Right forelimb (tissue), 1 donor: ENCODE measurements around the gene CRK.

Experiments used
- DNase-seq: peaks from one replicate; pipeline ENCODE4 v3.0.0-alpha.2; 2018

The CRK gene

DNA sequence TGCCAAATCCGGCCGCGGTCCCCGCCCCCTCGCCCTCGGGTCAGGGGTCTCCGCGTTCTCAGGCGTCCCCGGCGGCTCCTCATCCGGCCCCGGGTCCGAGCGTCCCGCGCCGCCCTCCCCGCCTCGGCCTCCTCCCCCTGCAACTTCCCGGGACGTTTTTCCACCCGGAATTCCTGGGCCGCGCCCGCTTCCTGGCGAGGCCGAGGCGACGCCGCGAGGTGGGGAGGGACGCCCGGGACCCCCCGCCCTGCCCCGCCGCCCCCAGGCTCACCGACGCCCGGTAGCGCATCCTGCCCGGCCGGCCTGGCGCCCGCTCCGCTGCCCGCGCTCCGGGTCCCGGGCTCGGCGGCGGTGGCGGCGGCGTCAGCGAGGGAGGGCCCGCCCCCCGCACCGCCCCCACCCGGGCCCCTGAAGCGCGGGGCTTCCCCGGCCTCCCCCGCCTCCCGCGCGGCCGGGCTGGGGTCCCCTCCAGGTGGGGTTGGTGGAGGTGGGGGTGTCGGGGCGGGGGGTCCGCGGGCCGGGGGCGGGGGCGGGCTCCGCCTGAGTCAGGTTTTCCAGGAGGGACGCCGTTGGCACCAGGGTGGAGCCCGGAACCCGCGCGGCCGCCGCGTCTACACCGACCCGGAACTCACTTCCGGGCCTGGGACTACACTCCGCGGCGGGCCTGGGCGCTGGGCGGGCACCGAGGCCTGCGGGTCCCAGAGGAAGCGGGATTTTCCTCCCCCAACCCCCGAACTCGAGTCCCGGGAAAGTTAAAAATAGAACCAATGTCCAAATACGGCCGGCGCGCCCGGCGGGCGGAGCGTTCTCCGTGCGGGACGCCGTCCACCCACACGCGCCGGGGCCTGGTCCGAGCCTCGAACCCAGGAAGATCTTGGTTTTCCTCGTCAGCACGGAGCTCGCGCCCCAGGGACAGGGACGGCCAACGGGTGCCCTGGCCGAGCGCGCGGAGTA lies 29.7 kb upstream of the CRK start:
- DNase-seq = peak; percentile 84

DNA sequence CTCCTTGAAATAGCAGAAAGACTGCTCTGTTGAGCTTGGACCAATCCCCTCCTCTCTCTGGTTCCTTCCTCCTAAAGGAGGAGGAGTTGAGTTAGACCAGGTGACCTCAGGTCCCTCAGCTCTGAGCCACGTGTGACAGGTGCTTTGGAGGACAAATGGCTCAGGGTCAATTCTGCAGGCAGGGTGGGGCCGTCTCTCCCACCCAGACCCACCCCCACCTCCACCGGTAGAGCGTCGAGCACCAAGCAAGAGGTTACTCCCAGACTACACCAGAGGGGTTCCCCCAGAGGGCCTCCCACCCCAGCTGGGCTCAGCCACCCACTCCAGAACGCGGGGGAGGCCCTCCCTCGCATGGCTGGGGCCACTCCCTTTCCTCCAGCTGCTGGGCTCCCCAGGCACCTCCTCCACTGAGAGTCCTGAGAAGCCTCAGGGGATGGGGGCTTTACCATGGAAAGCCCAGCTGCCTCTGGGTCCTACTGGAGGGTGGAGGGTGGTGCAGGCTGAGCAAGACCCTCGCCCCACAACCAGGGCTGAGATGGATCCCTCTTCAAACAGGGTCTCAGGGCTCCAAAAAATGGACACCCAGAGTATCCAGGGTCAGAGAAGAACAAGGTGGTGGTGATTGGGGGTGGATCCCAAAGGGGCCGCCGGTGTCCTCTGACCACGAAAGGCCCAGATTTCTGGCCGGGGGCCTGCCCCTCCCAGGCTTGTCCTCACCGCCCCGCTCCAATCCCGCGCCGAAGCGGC lies 28.8 kb upstream of the CRK start:
- peak; percentile 67 for DNase-seq

DNA sequence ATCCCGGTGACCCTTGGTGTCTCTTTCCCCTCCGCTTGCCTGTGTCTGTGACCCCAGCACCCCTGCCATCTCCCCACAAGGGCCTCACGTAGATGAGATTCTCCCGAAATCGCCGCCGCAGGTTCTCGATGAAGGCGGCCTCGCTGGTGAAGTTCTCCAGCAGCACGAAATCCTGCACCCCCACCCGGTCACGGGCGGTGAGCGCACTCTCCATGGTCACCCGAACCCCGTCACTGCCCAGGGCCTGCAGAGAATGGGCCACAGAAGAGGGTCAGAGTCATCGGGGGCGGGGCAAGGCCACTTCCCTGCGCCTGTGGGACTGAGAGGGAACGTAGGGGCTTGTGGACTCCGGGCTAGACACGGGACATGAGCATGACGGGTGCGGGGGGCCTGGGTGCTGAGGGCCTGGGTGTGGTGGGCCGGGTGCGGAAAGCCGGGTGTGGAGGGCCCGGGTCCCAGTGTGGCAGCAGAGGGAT lies 28.1 kb upstream of the CRK start:
- DNase-seq = no peak

DNA sequence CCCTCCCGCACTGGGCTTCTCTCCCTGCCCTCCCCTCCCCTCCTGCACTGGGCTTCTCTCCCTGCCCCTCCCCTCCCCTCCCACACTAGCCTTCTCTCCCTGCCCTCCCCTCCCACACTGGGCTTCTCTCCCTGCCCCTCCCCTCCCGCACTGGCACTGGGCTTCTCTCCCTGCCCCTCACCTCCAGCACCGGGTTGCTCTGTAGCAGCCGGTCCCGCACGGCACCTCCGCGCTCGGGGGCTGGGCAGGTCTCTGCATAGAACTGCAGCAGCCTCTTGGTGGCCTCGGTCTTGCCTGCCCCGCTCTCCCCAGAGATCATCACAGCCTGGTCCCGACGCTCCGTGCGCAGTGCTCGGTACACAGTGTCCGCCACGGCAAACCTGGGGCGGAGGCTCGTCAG lies 26.6 kb upstream of the CRK start:
- DNase-seq = no peak

DNA sequence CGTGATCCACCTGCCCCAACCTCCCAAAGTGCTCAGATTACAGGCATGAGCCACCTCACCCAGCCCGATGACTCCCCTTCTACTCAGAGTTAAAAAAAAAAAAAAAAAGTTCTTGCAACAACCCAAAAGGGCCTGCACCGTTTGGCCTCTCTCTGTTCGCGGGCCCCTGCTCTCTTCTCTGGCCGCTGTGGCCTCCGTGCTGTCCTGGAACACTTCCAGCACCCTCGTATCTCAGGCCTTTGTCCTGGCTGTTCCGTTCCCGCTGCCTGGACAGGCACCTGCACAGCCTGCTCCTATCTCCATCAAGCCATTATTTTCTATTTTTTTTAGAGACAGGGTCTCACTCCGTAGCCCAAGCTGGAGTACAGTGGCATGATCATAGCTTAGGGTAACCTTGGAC lies 25.7 kb upstream of the CRK start:
- DNase-seq = no peak

DNA sequence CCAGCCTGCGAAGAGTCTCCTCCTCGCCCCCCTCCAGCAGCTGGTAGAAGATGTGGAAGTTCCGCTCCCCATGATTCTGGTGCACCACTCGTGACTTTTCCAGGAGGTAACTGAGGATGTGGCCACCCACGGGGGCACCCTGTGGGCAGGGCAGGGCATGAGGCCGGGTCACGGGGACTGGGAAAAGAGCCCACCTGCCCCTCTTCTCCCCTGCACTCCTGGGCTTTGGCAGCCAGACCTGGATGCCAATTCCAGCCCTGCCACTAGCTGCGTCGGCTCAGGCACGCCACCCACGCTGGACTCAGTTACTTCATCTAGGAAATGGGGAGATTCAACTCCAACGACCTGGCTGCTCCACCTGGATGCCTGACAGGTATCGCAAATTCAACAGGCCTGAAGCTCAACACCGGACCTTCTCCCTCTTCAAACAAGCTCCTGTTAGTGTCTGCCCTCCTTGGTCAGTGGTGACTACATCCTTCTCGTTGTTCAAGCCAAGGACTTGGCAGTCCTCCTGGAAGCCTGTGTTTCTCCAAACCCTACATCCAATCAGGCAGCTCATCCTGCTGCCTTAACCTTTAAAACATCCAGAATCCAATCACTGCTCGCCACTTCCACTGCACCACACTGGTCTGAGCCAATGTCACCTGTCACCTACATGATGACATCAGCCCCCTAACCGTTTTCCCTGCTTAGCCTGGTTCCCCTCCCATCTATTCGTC lies 24.9 kb upstream of the CRK start:
- no peak for DNase-seq

DNA sequence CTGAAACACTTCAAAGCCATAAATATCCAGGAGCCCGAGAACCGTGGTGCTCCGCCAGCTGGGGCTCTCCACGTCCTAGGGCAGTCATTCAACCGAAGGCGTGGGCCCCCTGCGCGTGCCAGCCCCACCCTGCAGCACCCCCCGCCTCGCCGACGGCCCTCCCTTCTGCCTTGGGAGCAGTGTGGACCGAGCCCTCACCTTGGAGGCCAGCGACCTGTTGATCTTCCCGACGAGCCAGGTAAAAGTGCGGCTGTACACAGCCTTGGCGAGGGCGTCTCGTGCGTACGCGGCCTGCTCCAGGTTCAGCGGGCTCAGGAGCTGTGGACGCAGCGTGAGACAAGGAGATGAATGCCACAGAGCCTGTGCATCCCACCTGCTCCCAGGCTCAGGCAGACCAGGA lies 22.4 kb upstream of the CRK start:
- no peak for DNase-seq

DNA sequence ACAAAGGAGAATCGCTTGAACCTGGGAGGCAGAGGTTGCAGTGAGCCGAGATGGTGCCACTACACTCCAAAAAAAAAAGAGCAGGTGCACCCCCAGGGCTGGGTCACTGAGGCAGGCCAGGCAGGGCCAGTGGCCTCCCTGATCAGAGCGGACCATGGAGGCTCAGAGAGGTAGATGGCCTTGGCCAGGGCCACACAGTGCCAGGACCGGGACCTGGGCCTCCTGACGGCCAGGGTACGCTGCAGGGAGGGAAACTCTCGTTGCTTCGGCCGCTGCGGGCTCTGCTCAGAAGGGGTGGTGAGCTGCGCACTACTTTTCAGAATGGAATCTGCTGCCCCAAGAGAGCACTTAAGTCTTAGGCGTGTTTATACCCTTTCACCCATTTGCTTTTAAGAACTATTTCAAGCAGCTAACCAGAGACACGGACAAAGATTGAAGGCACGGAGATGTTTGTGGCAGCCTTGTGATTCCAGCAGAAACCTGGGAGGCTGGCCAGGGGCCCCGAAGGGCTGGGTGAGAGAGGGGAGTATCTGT lies 19.4 kb upstream of the CRK start:
- DNase-seq = no peak

DNA sequence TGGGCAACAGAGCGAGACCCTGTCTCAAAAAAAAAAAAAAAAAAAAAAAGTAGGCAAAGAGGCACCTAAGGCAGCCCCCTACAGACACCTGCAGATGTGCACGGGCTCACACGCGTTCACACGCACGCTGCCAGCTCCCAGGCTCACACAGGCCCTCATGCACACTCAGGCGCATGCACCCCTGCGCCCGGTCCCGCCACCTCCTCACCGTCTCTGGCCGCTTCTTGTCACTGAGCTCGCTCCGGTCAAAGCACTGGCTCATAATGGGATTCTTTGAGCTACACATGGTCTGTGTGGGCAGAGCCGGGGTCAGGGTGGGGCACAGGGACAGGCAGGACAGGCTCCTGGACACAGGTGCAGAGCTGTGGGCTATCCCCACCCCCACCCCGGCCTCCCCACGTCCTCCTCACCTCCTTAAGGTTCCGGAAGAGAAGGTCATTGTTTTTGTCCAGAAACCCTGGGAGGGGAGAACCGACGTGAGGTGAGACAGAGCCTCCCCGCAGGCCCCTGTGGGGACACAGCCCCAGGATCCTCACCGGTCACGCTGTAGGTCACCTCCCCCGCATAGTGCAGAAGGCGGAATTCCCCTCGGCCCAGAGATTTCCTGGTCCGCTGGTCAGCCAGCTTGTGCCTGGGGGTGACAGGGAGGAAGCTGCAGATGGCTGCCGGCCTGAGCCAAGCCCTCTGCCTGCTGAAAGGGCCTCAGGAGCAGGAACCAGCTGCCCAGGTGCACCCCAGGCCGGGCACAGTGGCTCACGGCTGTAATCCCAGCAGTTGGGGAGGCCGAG lies 18.6 kb upstream of the CRK start:
- no peak for DNase-seq

DNA sequence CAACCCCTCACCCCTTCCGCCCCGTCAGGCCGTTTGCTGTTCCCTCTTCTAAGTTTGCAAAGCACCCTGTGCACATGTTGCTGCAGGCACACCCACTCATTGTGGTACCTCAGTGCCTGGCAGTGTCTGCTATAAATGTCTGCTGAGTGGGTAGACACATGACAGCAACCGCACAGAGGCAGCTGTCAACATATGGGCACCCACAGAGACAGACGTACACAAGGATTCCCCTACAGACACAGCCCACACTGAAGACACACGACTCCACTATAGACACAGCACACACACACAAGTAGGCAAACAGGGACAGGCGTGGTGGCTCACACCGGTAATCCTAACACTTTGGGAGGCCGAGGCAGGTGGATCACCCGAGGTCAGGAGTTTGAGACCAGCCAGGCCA lies 17.8 kb upstream of the CRK start:
- no peak for DNase-seq

DNA sequence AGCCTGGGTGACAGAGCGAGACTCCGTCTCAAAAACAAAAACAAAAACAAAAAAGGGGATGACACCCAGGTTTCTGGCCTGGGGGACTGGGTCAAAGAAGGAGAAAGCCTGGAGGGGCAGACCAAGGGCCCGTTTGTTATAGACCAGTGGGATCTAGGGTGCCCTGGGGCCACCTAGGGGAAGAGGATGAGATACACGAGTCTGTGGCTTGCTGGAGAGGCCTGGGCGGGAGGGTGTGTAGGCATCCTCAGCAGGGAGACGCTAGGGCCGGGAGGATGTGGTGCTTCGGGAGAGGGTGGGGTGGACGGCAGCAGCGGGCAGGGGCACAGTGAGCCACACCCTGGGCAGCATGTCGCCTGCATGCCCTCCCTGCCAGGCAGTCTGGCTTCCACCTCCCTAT lies 17.1 kb upstream of the CRK start:
- no peak for DNase-seq

DNA sequence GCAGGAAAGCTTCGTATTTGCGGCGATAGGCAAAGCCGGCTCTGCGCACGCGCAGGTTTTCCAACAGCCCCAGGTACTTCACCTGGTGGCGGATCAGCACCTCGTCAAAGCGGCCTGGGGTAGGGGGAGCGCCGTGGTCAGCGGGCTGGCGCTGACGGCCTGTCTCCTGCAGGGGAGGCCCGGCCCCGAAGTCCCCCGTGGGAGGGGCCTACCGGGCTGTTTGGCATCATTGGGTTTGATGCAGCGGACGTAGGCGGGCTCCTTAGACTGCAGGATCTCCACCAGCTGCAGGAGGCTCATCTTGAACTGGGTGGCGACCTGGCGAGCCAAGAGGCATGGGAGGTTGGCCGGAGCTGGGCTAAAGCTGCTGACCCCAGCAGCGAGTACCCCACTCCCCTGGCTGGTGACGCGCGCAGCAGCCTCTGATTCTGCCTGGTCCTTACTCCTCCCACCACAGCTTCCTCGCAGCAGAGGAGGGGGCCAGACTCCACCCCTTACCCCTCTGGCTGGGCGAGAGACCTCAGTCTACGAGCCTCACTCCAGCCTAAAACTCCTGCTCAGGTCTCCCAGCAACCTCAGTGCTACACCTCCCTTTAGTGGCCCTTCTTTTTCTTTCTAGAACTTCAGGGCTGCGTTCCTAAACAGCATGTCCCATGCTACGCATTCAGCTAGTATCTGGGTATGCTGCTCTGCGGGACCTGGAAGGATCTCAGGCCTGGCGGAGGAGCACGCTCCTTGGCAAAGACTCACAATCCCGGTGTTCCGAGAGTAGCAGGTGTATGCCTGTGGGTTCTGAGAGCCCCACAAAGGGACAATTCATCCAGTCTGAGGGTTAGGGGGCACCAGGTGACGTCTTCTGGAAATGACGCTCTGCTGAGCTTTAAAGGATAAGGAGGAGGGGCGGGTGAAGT lies 16.1 kb upstream of the CRK start:
- DNase-seq = no peak

DNA sequence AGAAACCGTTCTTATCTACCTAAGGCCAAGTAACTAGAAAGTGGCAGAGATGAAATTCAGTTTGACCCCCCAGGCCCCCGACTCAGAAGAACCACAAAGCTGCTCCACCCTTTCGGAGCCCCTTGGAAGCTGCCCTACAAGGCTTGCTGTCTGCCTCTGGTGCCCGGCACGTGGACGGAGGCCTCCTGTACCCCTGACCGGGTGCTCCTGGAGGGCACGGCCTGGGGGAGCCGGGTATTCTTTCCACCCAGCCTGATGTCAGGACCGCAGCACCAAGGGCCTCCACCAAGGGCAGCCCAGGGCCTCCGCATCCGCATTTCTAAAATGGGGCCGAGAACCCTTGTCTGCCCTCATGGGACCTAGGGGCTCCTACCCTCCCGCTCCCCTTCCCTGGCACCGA lies 15.5 kb upstream of the CRK start:
- no peak for DNase-seq

DNA sequence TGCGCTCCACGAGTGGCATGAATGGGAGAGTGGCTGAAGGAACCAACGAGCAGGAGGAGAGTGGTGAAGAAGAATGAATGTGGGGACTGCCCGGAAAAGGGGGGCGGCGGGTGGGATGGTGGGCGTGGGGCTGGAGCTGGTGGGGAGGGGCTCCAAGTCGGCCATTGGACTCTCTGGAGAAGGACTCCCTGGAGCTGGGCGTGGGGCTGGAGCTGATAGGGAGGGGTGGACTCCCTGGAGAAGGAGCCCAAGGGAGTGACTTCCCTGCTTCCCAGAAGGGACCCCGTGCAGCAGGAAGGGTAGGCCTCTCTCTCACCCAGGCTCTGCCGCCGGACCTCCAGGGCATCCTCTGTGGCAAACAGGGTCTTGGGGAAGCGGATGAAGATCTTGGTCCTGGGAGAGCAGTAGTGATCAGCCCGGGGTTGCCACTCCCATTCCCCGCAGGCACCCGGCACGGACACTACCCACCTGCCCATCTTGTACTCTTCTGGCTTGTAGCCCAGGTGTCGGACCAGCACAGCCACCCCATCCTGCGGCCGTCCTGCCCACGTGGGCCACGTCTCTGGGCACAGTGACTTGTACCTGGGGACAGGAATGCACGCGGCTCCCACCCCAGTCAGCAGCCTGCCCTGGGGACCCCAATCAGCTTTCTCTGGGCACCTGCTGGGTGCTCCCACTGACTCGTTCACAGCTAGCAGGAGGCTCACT lies 14.9 kb upstream of the CRK start:
- DNase-seq = no peak

DNA sequence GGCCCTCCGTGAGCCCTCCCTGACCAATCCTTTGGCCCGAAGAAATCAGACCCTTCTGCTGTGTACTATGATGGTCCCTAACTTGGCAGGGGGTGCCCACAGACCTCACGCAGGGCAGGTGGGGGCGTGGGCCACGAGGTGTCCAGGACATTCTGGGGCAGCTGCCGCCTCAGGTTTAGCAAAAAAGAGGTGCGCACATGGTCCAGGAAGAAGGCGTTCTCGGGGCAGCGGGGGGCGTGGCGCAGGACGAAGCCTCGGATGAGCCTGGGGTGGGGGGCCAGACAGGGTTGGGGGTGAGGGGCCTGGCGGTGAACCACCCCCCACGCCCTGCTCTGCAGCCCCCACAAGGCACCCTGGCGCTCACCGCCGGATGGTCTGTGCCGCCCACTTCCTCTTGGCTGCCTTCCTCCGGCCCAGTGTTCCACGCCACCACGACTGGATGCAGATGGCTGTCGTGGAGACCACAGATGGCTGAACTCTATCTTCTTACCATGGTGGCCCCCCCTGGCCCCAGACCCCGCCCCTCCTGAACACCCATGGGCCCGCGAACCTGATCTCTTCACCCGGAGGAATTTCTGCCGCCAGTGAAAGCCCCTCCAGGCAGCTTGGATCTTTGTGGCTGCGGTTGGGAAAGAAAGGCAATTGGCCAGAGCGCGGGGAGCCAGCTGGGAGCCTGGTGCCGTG lies 14.2 kb upstream of the CRK start:
- DNase-seq = no peak

DNA sequence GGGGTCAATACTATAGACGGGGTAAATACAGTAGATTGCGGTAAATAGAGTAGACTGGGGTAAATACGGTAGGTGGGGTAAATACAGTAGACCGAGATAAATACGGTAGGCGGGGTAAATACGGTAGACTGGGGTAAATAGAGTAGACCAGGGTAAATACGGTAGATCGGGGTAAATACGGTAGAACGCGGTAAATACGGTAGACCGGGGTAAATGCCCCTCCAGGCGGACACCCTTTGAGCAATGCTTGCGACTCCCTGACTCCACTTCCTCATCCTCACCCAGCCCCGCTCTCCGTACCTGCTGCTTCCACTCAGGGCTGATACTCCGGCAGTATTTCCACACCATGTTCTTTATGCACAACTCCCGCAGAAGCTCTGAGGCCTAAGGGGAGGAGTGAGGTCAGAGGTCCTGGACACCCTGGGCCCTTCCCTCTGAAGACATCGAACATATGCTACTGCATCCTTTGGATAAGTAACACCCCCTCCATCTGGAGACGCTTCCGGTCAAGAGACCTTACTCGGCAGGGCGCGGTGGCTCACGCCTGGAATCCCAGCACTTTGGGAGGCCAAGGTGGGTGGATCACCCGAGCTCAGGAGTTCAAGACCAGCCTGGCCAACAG lies 13.3 kb upstream of the CRK start:
- DNase-seq = no peak

DNA sequence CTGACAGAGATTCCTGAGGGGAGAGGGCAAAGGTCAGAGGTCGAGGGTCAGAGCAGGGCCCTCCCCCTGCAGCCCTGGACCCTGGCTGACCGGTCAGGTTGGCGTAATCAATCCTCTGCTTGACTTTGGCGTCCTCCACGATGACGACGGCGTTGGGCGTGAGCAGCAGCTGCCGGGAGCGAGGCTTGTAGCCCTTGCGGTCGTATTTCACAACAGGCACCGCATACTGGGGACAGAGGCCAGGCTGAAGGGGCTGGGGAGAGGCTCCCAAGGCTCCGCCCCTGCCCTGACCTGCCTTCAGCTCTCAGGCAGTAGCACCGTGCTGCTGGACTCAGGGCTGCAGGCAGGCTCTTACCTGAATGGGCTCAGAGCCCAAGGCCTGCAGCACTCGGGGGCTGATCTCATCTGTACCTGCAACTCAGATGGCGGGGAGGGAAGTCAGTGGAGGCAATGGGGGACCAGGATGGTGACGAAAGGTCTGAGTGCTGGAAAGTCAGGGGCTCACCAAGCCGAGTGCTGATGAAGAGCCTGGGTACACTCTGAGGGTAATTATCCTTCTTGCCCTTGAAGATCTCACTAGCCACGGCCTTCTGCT lies 12.0 kb upstream of the CRK start:
- DNase-seq = no peak

DNA sequence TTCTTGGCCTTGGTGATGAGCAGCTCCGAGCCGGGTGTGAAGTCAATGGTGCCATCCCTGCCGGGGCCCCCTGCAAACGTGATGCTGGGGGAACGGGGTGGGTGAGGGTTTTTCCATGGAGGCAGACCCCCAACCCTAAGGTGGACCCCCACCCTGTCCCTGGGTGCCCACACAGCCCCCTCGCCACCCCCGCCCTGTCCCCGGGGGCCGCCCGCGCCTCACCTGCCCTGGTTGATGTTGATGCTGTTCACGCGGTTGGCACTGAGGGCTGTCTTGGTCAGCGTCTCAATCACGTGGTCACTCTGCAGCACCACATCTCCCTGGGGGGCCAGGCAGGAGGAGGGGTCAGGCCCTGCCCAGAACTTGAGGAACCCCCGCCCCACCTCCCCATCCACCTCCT lies 11.2 kb upstream of the CRK start:
- no peak for DNase-seq

DNA sequence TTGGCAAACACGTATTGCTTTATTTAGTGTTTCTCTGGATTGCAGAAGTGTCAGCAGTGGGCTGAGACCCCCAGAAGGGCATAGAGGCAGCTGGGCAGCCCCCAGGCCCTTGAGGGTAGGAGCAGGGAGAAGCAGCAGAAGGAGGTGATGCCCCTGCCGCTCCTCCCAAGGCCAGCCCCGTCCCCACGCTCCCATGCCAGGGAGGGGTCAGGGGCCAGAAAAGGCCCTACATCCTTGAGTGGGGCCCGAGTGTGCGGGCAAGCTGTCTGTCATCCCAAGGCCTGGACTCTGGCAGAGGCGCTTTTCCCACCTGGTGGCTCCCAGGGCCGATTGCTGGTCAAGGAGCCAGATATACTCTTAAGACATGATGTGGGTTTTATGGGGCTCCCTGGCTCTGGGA lies 8.2 kb upstream of the CRK start:
- no peak for DNase-seq
